Umbilical cord (tissue), 2 donors: ENCODE measurements around the gene XRRA1. TPM values are rescaled to one million over a fixed set of nuclear protein-coding genes. Genes with fewer than 3 reads are reported as not detected.
A peak's percentile ranks its signal among the peaks of the same experiment; 100 is the strongest.
"Not testable (repeated sequence)": the region's sequence is repeated elsewhere in the genome, so short reads cannot be mapped to it uniquely, and the experiment has no call there.

ENCODE experiments used
- DNase-seq: peaks from one replicate; pipeline ENCODE4 v3.0.0-alpha.2; 2015; ENCODE audit warnings: low spot score
- total RNA-seq: library from RNA; depleted of rRNA; stranded (reverse); fragments of >200 nt; gene quantifications from one replicate; pipeline ENCODE4 v1.2.3, GENCODE V29; 2014; ENCODE audit warnings: low replicate concordance; ENCODE audit not compliant: insufficient read depth

Gene XRRA1
- total RNA-seq, 1 donor from 2014 or later, result 4.6 TPM

DNA sequence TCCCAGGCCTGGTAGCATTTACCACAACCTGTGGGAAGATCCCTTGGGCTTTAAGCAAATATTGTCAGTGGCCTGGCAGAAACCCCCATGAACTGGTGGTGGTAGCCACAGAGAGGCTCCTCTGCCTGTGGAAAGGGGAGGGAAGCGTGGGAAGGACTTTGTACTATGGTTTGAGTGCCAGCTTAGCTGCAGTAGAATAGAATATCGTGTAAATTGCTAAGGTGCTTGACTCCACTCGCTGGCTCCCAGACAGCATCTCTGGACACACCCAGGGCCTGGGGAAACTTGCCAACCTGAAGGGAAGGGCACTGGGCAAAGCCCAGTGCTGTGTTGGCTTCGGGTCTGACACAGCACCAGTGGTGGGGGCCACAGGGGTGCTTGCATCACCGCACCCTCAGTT lies 52.6 kb downstream of the XRRA1 start:
- no peak for DNase-seq

DNA sequence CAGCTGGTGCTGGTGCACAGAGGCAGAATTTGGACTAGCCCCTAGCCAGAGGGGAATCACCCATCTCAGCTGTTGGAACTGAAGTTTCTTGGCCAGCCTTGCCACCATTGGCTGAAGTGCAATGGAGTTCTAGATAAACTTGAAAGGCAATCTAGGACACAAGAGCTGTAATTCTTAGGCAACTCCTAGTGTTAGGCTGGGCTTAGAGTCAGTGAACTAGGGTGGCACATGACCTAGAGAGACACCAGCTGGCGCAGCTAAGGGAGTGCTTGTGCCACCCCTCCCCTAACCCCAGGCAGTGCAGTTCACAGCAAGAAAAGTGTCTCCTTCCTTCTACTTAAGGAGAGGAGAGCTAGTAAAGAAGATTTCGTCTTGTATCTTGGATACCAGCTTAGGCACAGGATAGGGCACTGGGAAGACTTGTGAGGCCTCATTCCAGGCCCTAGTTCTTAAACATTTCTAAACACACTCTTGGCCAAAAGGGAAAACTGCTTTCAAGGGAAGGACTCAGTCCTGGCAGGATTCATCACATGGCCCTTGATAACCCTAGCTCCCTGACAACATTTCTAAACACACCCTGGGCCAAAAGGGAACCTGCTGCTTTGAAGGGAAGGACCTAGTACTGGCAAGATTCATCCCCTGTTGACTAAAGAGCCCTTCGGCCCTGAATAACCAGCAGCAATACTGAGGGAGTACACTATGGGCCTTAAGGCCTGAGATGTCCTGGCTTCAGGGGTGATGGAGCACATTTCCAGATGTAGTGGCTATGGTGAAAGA lies 53.4 kb downstream of the XRRA1 start:
- no peak for DNase-seq

DNA sequence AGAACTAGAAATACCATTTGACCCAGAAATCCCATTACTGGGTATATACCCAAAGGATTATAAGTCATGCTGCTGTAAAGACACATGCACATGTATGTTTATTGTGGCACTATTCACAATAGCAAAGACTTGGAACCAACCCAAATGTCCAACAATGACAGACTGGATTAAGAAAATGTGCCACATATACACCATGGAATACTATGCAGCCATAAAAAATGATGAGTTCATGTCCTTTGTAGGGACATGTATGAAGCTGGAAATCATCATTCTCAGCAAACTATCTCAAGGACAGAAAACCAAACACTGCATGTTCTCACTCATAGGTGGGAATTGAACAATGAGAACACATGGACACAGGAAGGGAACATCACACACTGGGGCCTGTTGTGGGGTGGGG lies 55.9 kb downstream of the XRRA1 start:
- DNase-seq, result not testable (repeated sequence)

DNA sequence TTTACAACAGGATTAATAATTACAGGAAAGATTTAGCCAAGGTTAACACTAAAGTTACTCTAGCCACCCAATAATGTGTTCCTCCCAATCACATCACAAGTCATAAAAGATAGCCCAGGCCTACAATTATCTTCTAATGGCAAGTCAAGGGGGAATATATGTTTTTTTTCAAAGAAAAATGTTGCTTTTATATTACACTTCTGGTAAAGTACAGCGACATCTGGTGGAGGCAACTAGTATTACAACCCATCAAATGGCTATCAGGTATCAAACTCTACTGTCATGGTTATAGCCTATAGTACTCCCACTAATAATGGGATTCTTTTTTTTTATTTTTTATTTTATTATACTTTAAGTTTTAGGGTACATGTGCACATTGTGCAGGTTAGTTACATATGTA lies 71.8 kb downstream of the XRRA1 start:
- no peak for DNase-seq

DNA sequence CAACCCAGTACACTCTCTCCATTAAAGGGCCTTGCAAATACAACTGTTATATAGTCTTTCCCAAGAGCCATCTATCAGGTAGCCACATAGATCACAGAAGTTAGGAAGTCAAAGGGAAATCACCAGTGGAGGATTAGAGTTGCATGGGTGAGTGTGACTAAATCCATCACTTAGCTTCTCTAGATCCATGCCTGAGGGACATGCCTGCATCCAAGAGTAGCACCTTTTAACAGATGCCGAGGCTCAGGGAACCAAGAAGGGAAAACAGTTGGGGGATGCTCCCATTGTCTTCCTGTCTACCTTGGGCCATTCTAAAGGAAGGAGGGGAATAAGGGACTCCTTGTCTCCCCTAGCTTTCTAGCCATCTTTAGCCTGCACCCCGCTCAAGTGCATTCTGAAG lies 77.9 kb downstream of the XRRA1 start:
- no peak for DNase-seq

DNA sequence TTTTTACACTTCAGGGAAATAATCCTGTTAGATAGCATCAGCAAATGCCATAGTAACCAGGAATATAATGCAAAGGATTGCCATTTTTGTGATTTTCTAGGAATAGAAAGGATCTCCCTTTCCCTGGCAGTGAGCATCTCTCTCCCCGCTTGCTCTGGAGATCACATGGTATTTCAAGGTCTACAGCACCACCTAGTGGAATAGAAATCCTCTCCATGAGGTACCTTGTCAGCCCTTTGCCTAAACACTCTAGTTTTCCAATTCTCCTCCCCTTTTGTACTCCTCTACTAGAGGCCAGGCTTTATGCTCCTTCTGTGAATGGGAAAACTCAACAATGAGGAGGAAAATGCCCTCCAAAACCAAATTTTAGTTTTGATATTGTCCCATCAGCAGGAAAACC lies 78.4 kb downstream of the XRRA1 start:
- no peak for DNase-seq

DNA sequence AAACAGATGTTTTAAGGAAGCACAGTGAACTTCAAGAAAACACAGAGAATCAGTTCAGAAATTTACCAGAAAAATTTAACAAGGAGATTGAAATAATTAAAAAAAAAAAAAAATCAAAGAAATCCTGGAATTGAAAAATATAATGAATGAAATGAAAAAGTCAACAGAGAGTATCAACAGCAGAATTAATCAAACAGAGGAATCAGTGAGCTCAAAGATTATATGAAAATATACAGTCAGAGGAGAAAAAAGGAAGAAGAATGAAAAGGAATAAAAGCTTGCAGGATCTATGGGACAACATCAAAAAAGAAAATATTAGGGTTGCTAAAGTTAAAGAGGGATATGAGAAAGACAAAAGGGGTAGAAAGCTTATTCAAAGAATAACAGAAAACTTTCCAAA lies 82.3 kb downstream of the XRRA1 start:
- DNase-seq, result no peak

DNA sequence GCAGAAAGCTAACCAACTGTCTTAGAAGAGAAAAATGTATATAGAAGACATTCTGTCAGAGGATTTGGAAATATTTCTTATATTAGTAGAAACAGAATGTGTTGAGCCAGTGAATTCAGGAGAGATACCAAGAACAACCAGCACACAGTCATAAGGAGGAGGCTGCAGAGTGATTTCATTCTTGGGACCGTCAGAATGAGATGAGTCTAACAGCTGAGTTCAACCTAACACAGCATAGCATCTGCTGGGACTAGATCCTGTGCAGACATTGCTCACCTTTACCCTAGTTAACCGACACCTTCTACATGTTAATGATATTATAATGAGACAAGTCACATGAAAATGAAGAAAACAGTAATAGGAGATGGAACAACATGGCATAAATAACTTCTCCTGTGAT lies 85.5 kb downstream of the XRRA1 start:
- no peak for DNase-seq

DNA sequence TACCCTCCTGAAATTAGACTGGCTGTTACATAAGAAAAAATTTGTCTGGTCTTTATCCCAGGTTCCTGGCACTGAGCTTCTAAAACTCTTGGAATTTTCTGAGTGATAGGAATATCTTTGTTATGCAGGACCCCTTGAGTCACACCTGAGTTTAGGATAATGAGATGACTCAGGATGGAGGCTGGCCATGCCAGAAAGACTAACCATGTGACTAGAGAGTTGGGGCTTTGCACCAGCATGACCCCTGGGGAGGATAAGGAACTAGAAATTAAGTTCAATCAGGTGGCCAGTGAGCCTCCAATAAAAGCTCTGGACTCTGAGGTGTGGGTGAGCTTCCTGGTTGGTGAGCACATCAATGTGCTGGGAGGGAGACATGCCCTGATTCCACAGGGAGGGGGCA lies 88.1 kb downstream of the XRRA1 start:
- DNase-seq, result no peak

DNA sequence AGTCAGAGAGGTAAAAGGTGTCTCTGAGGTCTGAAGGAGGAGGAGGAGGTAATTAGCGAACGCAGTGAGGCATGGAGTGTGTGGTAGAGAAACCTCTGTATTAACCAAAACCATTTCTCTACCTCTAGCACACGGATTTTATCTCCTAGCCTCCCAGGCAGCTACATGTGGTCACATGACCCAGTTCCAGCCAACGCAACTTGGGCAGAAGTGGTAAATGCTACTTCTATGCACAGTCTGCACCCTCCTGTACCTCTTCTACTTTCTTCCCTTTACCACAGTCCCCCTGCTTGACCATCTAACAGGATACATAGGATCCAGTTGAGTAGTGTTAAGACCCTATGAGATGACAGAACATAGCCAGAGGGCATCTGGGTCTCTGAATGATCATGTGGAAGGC lies 95.7 kb downstream of the XRRA1 start:
- no peak for DNase-seq

DNA sequence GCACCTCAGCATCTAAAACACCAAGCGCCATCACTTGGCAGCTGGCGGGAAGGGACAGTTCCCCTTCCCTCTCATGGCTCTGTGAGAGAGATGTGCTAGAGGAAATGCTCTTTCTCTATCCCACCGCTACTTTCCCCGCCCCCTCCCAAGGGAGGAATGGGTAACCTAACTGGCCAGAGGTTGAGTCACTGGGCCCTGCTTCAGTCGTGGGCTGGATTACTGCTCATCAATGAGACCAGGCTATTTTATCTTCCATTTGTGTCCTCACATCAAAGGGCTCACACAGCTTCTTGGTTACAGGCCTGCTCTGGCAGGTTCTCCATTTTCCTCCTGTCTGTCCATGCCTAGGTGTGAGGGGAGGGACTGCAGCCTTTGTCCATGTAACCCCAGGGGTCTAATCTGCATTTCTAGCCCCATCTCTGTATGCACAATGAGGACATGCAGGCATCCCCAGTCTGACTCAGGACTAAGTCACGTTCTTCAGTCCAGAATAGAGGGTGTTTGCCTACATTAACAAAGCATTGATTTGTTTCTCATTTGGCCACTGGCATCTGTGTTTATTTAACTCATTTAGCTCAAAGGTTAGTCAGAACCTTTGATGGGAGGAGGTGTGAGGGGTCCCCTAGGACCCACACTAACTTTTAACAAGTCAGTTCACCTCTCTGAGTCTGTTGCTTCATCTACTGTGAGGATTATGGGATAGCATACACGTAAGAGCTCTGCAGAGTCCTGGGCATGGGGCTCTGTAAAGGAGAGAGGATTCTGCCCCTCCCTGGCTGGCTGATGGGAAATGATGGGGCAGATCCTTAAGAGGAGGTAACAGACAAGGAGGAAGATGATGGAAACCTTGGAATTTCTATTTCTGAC lies 99.1 kb downstream of the XRRA1 start:
- DNase-seq, result peak; percentile 9

DNA sequence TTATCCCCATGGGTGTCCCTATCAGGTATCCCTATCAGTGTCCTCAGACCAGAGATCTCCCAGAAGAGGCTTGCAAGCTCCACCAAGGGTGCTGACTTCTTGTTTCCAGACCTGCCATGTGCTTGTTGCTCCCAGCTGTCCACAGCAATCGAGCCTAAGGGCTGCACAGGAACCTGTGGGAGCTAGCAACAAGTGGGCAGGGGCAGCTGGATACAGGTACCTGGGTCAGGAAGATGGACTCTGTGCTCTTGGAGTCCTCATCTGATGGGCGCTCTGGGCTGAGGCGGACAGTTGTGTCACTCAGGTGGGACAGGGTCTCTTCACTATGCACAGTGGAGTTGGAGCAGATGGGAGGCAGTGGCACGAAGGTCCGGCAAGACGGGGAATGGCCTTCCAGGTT lies 101.0 kb downstream of the XRRA1 start:
- DNase-seq, result no peak

DNA sequence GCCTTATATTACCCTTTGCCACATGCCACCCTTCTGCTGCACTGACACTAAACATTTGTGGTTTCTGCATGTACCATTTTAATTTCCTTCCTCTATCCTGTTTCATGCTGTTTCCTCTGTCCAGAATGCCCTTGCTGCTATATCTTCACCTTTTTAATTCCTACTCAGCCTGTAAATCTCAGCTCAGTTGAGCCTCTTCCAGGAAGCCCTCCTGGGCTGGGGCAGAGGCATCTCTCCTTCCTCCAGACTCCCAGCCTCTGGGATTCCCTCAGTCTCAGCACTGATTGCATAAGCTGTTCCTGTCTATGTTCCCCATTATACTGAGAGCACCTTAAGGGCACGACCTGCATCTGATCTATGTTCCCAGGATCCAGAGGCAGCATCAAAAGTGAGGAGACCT lies 101.5 kb downstream of the XRRA1 start:
- no peak for DNase-seq

DNA sequence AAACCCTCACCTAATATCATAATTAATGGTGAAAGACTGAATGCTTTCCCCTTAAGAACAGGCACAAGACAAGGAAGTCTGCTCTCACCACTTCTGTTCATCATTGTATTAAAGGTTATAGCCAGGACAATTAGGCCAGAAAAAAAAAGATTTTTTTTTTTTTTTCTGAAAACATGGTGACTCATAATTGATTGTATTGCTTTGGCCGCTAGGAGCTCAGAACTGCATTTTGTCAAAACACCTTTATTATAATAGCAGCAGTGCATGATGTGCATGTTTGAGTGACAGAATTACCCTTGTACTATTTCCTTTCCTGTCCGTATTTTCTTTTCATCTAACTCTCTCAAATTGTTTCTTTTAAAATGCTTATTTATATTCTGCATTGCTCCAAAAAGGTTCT lies 102.1 kb downstream of the XRRA1 start:
- no peak for DNase-seq

DNA sequence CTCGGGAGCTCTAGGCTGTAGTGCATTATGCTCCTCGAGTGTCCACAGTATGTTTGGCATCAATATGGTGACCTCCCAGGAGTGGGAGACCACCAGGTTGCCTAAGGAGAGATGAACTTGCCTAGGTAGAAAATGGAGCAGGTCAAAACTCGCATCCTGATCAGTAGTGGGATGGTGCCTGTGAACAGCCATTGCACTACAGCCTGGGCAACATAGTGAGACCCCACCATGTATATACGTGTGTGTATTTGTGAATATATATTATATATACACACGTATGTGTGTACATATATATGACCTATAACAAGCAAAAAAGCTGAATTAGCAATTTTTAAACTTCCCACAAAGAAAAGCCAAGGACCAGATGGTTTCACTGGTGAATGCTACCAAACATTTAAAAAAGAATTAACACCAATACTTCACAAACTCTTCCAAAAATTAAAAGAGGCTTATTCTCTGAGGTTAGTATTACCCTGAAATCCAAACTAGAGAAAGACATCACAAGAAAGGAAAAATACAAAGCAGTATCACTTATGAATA lies 102.8 kb downstream of the XRRA1 start:
- no peak for DNase-seq

DNA sequence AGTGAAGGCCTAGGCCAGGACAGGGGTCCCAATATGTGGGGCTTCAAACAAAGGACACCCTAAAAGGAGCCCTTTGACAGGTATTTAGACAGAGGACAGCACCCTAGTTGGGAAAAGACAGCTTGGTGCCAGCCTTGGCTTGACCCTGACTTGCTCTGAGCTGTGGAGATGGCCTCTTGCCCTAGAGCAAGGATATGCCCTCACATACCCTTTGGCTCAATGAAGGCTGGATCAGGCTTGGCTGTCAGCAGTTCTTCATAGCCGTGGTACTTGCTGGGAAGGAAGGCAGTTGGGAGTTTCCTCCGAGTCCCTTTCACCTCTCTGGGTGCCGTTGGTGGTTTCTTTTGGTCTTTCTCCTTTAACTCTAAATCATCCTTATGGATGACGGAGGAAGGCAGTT lies 104.0 kb downstream of the XRRA1 start:
- DNase-seq, result no peak

DNA sequence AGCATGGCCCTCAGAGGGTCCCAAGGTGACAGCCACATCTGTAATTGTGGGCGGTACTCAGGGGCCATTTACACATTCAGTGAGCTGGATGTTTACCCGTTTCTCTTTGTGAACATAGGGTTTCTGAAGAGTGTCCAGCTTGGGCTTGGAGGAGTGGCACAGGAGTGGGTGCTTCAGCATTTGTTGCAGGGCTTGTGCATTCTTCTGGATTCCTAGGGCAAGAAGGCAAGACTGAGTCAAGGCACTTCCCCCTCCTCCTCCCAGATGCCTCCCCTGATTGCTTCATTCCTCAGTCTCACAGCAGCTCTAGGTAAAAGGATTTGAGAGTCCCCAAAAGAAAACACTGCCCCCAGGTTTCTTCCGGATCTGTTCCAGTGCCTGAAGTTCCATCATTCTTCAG lies 104.8 kb downstream of the XRRA1 start:
- DNase-seq, result no peak

DNA sequence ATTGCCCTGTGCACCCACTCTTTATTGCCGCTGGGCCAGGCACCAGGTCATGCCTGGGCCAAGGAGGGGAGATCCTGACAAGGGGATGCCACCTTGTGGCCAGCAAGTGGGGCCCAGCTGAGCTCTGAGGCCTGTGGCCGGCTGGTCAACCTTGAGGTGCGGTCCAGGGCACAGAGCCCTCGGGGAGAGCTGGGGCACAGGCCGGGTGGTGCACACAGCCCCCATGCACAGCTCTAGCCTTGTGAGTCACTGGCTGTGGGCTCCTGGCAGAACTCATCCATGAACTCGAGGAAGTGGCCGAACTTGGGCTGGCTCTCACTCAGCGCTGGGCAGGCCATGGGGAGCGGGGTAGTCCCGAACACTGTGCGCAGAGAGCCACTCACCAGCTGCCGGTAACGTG lies 105.9 kb downstream of the XRRA1 start:
- DNase-seq, result no peak

DNA sequence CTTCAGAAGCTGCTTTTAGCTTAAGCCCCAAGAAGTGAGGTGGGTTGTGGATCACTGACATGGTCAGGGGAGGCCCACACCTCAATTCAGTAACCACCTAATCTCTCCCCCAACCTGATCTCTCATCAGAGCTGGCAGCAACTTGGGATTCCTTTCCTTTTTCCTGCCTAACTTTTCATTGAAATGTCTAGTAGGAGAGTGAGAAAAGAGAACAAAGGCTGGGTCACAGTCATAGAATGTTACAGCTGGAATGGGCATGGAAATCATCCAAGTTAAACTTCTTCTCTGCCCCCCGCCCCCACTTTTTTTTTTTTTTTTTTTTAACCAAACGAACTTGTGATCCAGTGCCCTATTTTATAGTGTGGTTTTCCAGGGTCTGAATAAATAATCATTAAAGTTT lies 108.4 kb downstream of the XRRA1 start:
- DNase-seq, result no peak

DNA sequence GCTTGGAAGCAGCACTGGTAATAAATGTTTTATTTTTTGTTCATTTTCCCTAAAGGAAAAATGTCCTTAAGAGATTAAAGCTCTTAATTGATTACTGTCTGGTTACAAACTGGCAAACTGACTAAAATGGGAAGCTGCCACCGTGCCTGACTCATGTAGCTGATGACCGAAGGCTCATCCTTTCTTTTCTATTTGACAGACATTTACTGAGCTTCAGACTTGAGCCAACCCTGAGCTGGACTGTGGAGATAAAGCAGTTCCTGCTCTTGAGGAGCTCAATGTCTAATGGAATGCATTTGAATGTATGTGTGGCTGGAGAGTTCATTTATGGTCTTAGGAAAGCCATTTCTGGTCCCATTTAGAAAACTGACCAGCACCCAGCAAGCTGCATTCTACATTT lies 108.9 kb downstream of the XRRA1 start:
- DNase-seq, result no peak

DNA sequence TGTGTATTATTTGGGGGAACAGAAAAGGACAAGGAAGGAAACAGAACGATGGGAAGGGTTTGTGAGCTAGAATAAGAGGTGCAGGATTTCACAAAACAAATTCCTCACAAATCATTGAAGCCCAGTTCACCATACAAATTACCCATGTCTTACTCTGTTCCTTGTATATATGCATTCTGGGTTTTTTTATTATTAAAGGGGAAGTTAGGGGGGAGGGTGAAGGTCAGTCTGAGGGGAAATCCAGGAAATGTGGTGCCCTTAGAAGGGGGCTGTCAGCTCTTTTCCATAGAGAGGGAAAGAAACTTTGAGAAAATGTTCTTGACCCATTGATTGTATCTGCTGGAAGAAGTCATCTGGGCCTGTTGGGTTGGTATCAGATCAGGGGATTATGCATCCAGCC lies 109.4 kb downstream of the XRRA1 start:
- DNase-seq, result no peak

DNA sequence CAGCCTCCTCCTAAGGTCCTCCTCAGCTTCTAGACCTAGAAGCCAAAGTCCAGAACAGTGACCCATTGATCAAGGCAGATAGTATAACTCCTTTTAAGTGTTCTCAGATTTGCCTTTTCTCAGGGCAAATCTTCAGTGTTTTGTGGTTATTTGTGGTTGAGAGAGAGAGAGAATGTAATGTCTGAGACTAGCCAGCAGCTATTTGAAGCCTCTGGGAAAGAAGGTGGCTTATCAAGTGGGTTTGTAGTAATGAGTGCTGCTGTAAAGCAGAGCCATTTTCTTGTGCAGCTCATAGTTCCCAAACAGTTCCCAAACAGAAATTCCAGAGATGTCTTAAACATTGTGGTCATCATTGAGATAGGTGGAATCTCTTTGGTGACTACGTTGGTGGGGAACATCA lies 110.7 kb downstream of the XRRA1 start:
- no peak for DNase-seq

DNA sequence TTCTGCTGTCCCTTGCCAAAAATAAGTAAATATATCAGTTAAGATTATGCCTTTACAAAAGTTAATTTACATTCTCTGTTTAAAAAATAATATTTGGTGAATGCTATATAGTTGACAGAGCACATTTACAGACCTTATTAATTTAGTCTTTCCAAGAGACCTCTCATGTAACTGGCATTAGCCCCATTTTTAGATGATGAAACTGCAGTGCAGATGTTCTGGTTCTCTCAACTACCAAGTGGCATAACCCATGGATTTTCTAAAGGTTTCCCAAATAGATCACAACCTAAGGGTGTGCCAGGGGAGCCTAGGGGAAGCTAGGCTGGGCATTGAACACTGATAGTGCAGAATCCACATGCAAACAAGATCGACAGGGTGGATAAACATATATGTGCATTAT lies 111.7 kb downstream of the XRRA1 start:
- DNase-seq, result no peak
